Body of pancreas (tissue), 4 donors: ENCODE results near the gene KLHL29. TPM values are rescaled to one million over a fixed set of nuclear protein-coding genes. Genes with fewer than 3 reads are reported as not detected.

Experiments used
- ATAC-seq: fragments of 150-250 bp; one replicate; pipeline ENCODE4 v1.9.1; 2016
- DNase-seq, 4 donors: peaks; one replicate each; pipeline ENCODE4 v3.0.0-alpha.2; 2019
- H3K27ac ChIP-seq, 4 donors: fragments of 200-600 bp; sonication (generic); 1 replicate in 3 of 4; 2 replicates in 1 of 4; pipeline versions ENCODE4 v1.5.1 to v1.6.1; 2016 to 2019; ENCODE audit warnings: mild to moderate bottlenecking in 1 of 4, mixed read lengths in 1 of 4, moderate library complexity in 1 of 4
- H3K27me3 ChIP-seq, 2 donors: fragments of 200-600 bp; sonication (generic); one replicate each; pipeline ENCODE4 v1.6.0; 2016; ENCODE audit warnings: mild to moderate bottlenecking in 1 of 2
- H3K36me3 ChIP-seq, 2 donors: fragments of 200-600 bp; sonication (generic); replicated peaks in 1 of 2; 2 replicates each; pipeline ENCODE4 v1.5.1; 2016; ENCODE audit warnings: low read depth in 2 of 2; ENCODE audit not compliant: insufficient read depth in 1 of 2
- H3K4me1 ChIP-seq: fragments of 200-600 bp; sonication (generic); one replicate; pipeline ENCODE4 v1.6.0; 2016
- H3K4me3 ChIP-seq, 2 donors: fragments of 200-600 bp; sonication (generic); 1 replicate in 1 of 2; 2 replicates in 1 of 2; pipeline ENCODE4 v1.5.1; 2016 to 2019
- H3K9me3 ChIP-seq, 3 donors: fragments of 200-600 bp; sonication (generic); 1 replicate in 2 of 3; 2 replicates in 1 of 3; pipeline ENCODE4 v1.5.1; 2016
- CTCF ChIP-seq, 7 experiments: fragments of 450-650 bp in 4 of 7; fragments of 200-600 bp in 3 of 7; sonication (generic) in 3 of 7; IDR thresholded peaks; one replicate each; pipeline ENCODE4 v1.5.1; 2016 to 2019; ENCODE audit warnings: antibody characterized with exemption in 7 of 7
- POLR2A ChIP-seq, 3 donors: fragments of 450-650 bp; IDR thresholded peaks; one replicate each; pipeline ENCODE4 v1.6.1; 2016; ENCODE audit warnings: antibody characterized with exemption in 3 of 3, mild to moderate bottlenecking in 2 of 3
- WGBS, 2 donors: methylation state at CpG; one replicate each; pipeline ENCODE4 v1.1.5; 2017; 5-methylcytosine and 5-hydroxymethylcytosine counted together
- intact Hi-C: fragments of 100-400 bp; cut with DNase I; formaldehyde crosslinking; loops from one replicate; pipeline ENCODE4 v1.15.1; 2023
- total RNA-seq, 2 donors: library from RNA; depleted of rRNA; stranded (reverse); fragments of >200 nt; gene quantifications; one replicate each; pipeline ENCODE4 v1.1.0, GENCODE V29; 2016

KLHL29 gene
- total RNA-seq, 2 donors from 2014 or later, result 4.0 to 4.4 TPM

- Histone ChIP-seq H3K27me3 (no peaks in the 10 kb centered on the region), H3K4me3 (no peak overlapping the region), H3K9me3 (no peaks in the 10 kb centered on the region), H3K4me1 (no peaks in the 10 kb centered on the region), H3K36me3 (no peaks in the 10 kb centered on the region), H3K27ac (no peak overlapping the region)
- ATAC-seq (no peak), DNase-seq (no peak)
- intact Hi-C loops, result no loop called here
- no peak for TF ChIP-seq POLR2A (IDR thresholded peaks at IDR 0.05)
- TF ChIP-seq CTCF (IDR thresholded peaks at IDR 0.05), result no peak
- 80 to 86% methylated on average over 21 to 23 of the region's 23 CpGs for WGBS, 2 donors
Observed at GRCh38 chr2:23635442-23636340, 250.7 kb downstream of the KLHL29 start.

GRCh38 chr2:23636426-23636825 is 251.4 kb downstream of the KLHL29 start:
- ATAC-seq (no peak), DNase-seq (no peak)
- no peaks in the 10 kb centered on the region for H3K4me1 ChIP-seq
- no peaks in the 10 kb centered on the region for H3K36me3 ChIP-seq
- no peak overlapping the region for H3K27ac ChIP-seq
- no peaks in the 10 kb centered on the region for H3K27me3 ChIP-seq
- no peak overlapping the region for H3K4me3 ChIP-seq
- WGBS, 2 donors, result 69 to 74% methylated on average over 11 of the region's 11 CpGs
- no peaks in the 10 kb centered on the region for H3K9me3 ChIP-seq
- intact Hi-C loops, result no loop called here
- TF ChIP-seq CTCF (IDR thresholded peaks at IDR 0.05) (no peak), POLR2A (IDR thresholded peaks at IDR 0.05) (no peak)

GRCh38 chr2:23637011-23637778 is 252.2 kb downstream of the KLHL29 start:
- Histone ChIP-seq H3K9me3 (no peaks in the 10 kb centered on the region), H3K36me3 (no peaks in the 10 kb centered on the region), H3K4me3 (no peak overlapping the region), H3K4me1 (no peaks in the 10 kb centered on the region), H3K27me3 (no peaks in the 10 kb centered on the region), H3K27ac (no peak overlapping the region)
- TF ChIP-seq CTCF (IDR thresholded peaks at IDR 0.05) (no peak), POLR2A (IDR thresholded peaks at IDR 0.05) (no peak)
- intact Hi-C loops, result no loop called here
- WGBS, 2 donors, result 68 to 82% methylated on average over 14 of the region's 14 CpGs
- ATAC-seq, result no peak
- peak in 1 of 4 donors; percentile 12 for DNase-seq

GRCh38 chr2:23639406-23639982 is 254.5 kb downstream of the KLHL29 start:
- no peak overlapping the region for H3K4me3 ChIP-seq
- intact Hi-C loops, result no loop called here
- no peaks in the 10 kb centered on the region for H3K27me3 ChIP-seq
- 66 to 68% methylated on average over 6 of the region's 6 CpGs for WGBS, 2 donors
- no peaks in the 10 kb centered on the region for H3K36me3 ChIP-seq
- H3K4me1 ChIP-seq, result no peaks in the 10 kb centered on the region
- no peak for TF ChIP-seq POLR2A (IDR thresholded peaks at IDR 0.05)
- no peak for TF ChIP-seq CTCF (IDR thresholded peaks at IDR 0.05)
- no peak overlapping the region for H3K27ac ChIP-seq
- ATAC-seq (no peak), DNase-seq (no peak)
- H3K9me3 ChIP-seq, result no peaks in the 10 kb centered on the region
